NOMO-1 treated with dmso at 0.1 percent for 144 hours (cell line): ENCODE data around the gene GAB3.

Experiments used
- DNase-seq: peaks from one replicate; lab custom pipeline; 2025; ENCODE audit not compliant: unreplicated experiment; lab: John Stamatoyannopoulos, UW

The GAB3 gene

GRCh38 chrX:154750301-154751202 is at the start of gene GAB3:
GAB3 (minus strand) TSS chrX:154751077; CDS start chrX:154751025, 52 bp downstream.
- no peak for DNase-seq

- no peak for DNase-seq
Measured at GRCh38 chrX:154799556-154800348, 48.9 kb upstream of the GAB3 start.

GRCh38 chrX:154797006-154797405 is 46.1 kb upstream of the GAB3 start:
- DNase-seq: no peak

- no peak for DNase-seq
Measured at GRCh38 chrX:154795016-154795415, 44.1 kb upstream of the GAB3 start.

GRCh38 chrX:154793084-154793795 is 42.4 kb upstream of the GAB3 start:
- no peak for DNase-seq

- no peak for DNase-seq
Measured at GRCh38 chrX:154791939-154792338, 41.1 kb upstream of the GAB3 start.

- no peak for DNase-seq
Measured at GRCh38 chrX:154791467-154791866, 40.6 kb upstream of the GAB3 start.

- DNase-seq: no peak
Measured at GRCh38 chrX:154785716-154786115, 34.8 kb upstream of the GAB3 start.

- DNase-seq: peak; percentile 26
Measured at GRCh38 chrX:154784149-154784995, 33.5 kb upstream of the GAB3 start.

GRCh38 chrX:154780968-154781367 is 30.1 kb upstream of the GAB3 start:
- DNase-seq: no peak

GRCh38 chrX:154779261-154779660 is 28.4 kb upstream of the GAB3 start:
- DNase-seq: no peak

GRCh38 chrX:154776753-154777152 is 25.9 kb upstream of the GAB3 start:
- no peak for DNase-seq

GRCh38 chrX:154775419-154776349 is 24.8 kb upstream of the GAB3 start:
- no peak for DNase-seq

GRCh38 chrX:154774622-154775021 is 23.7 kb upstream of the GAB3 start:
- no peak for DNase-seq

- DNase-seq: peak; percentile 92
Measured at GRCh38 chrX:154762537-154763296, 11.8 kb upstream of the GAB3 start, which contains the start of gene DKC1. DKC1 (plus strand) TSS chrX:154762864; CDS start chrX:154762966, 102 bp downstream.

GRCh38 chrX:154761977-154762536 is 11.2 kb upstream of the GAB3 start:
- DNase-seq: no peak

- DNase-seq: no peak
Measured at GRCh38 chrX:154758696-154759095, 7.8 kb upstream of the GAB3 start.

- DNase-seq: no peak
Measured at GRCh38 chrX:154751669-154752271, 893 bp upstream of the GAB3 start.
